ENCODE data around the gene CCDC14. TPM values are rescaled to one million over a fixed set of nuclear protein-coding genes. Genes with fewer than 3 reads are reported as not detected.

Gene CCDC14
- total RNA-seq, 1 experiment from 2014 or later = 62.5 TPM

- Histone ChIP-seq H4K8ac (replicated peaks; ENCODE audit: insufficient read length, low read depth, low read length) (no peak overlapping the region), H3K79me1 (ENCODE audit: insufficient read depth, low read depth, low read length, poor library complexity, severe bottlenecking) (no peaks in the 10 kb centered on the region), H3T11ph (ENCODE audit: low read length) (no peak overlapping the region), H3K79me2 (ENCODE audit: insufficient read depth, low read length) (no peaks in the 10 kb centered on the region), H3K9ac (ENCODE audit: extremely low read depth, insufficient read length, low read length) (no peak overlapping the region), H2AK5ac (ENCODE audit: insufficient read length, low read length) (no peak overlapping the region), H4K5ac (ENCODE audit: insufficient read length, low read depth, low read length) (no peak overlapping the region), H3K4me1 (ENCODE audit: insufficient read depth, low read length) (no peaks in the 10 kb centered on the region), H4K91ac (ENCODE audit: insufficient read length, low read depth, low read length) (no peak overlapping the region), H3K14ac (ENCODE audit: insufficient read depth, low read length) (no peak overlapping the region), H3K27ac (ENCODE audit: insufficient read length, low read depth, low read length) (no peak overlapping the region), H2AFZ (ENCODE audit: low read length) (no peak overlapping the region), H2BK120ac (ENCODE audit: low read depth, low read length, poor library complexity, severe bottlenecking) (no peak overlapping the region), H2BK20ac (ENCODE audit: low read depth, low read length, poor library complexity, severe bottlenecking) (no peak overlapping the region), H3K56ac (ENCODE audit: insufficient read length, low read depth, low read length) (no peak overlapping the region), H3K23ac (ENCODE audit: insufficient read length, low read depth, low read length) (no peak overlapping the region), H2BK12ac (ENCODE audit: insufficient read length, low read depth, low read length) (no peak overlapping the region), H3K4me2 (ENCODE audit: insufficient read depth, insufficient read length, low read length) (no peak overlapping the region), H4K20me1 (ENCODE audit: control insufficient read depth, insufficient read depth, insufficient read length) (no peaks in the 10 kb centered on the region), H3K4ac (ENCODE audit: low read depth, low read length) (no peak overlapping the region), H3K23me2 (ENCODE audit: insufficient read length, low read depth, low read length, poor library complexity, severe bottlenecking) (no peaks in the 10 kb centered on the region), H2BK5ac (ENCODE audit: insufficient read length, low read length) (no peak overlapping the region), H3K18ac (ENCODE audit: insufficient read length, low read depth, low read length) (no peak overlapping the region), H2BK15ac (ENCODE audit: low read depth, low read length) (no peak overlapping the region), H3K9me3 (ENCODE audit: control insufficient read depth, low read depth, low read length) (no peaks in the 10 kb centered on the region), H3K27me3 (ENCODE audit: insufficient read depth, low read length) (no peaks in the 10 kb centered on the region)
- TF ChIP-seq CTCF (conservative IDR thresholded peaks at IDR 0.05) = no peak
- Mint-ChIP-seq H3K27me3 (ENCODE audit: low read depth) (no peaks in the 10 kb centered on the region), H3K36me3 (ENCODE audit: insufficient read depth in 1 of 3, low read depth in 3 of 3) (peaks cover 5 to 23% (median 16%) of the 10 kb centered on the region in 3 experiments; a peak in 6 of 7 replicates), H3K27ac (no peak overlapping the region), H3K9me3 (no peaks in the 10 kb centered on the region), H3K4me3 (no peak overlapping the region), H3K4me1 (peaks cover 4 to 8% of the 10 kb centered on the region in 2 experiments)
- WGBS (ENCODE audit: extremely low coverage, insufficient read length, low lambda C conversion rate) = no CpG with 5 or more reads among the region's 5 CpGs
- no peak for DNase-seq
Observed at GRCh38 chr3:123914829-123915228, 46.2 kb downstream of the CCDC14 start.

Data from H9 (cell line).